HepG2 (cell line): ENCODE data around the gene CDK14. TPM values are rescaled to one million over a fixed set of nuclear protein-coding genes. Genes with fewer than 3 reads are reported as not detected.

ENCODE experiments used
- ATAC-seq: fragments of 200-7000 bp; cut with Tn5 transposase; 3 replicates; pipeline ENCODE4 v1.9.1; 2020; ENCODE audit warnings: mild to moderate bottlenecking, moderate library complexity
- BruUV-seq: library from RNA; stranded (reverse); fragments of 400-500 nt; replicated peaks from 2 replicates; lab custom pipeline; 2021; lab: Mats Ljungman, UMichigan
- CTCF ChIA-PET: fragments of 300-600 bp; formaldehyde crosslinking; extraction: SDS; loops from one replicate; lab custom pipeline; 2021; ENCODE audit warnings: low total read pairs, inconsistent platforms, low intra/inter-chr PET ratio; lab: Yijun Ruan, JAX
- POLR2A ChIA-PET: fragments of 350-600 bp; sonication (Branson Sonifier 250); formaldehyde crosslinking; loops from one replicate; lab custom pipeline; 2020; ENCODE audit warnings: antibody characterized with exemption, inconsistent platforms; lab: Yijun Ruan, JAX
- DNase-seq: peaks from one replicate; pipeline ENCODE4 v3.0.0-alpha.2; 2015; ENCODE audit warnings: low spot score
- FAIRE-seq: peaks from 3 replicates; lab custom pipeline; 2011; peaks lifted over from hg19 to GRCh38; lab: Jason Lieb, UNC
- H2AFZ ChIP-seq: one replicate; pipeline ENCODE4 v1.6.1; 2011; ENCODE audit warnings: low read length, inconsistent platforms
- H3K27ac ChIP-seq: fragments of 300-600 bp; 3 replicates; pipeline ENCODE4 v1.8.0; 2011; ENCODE audit warnings: mixed run types, mild to moderate bottlenecking, mixed read lengths, low read length, inconsistent platforms; ENCODE audit not compliant: insufficient read depth; ENCODE audit errors: extremely low read length
- H3K27me3 ChIP-seq, 2 experiments: fragments of 200-600 bp in 1 of 2; 2 replicates in 1 of 2; 3 replicates in 1 of 2; pipeline versions ENCODE4 v1.6.0 to v1.8.0; 2011; ENCODE audit warnings: low read length in 2 of 2, mild to moderate bottlenecking in 2 of 2, moderate library complexity in 2 of 2, inconsistent platforms in 1 of 2; ENCODE audit not compliant: insufficient read depth in 2 of 2, control insufficient read depth in 1 of 2
- H3K36me3 ChIP-seq, 2 experiments: fragments of 200-600 bp in 1 of 2; replicated peaks in 1 of 2; 2 replicates in 1 of 2; 3 replicates in 1 of 2; pipeline versions ENCODE4 v1.5.1 to v1.8.0; 2011; ENCODE audit warnings: low read length in 2 of 2, inconsistent platforms in 1 of 2; ENCODE audit not compliant: insufficient read depth in 2 of 2, control insufficient read depth in 1 of 2
- H3K4me1 ChIP-seq: 2 replicates; pipeline ENCODE4 v1.5.1; 2012; ENCODE audit warnings: low read length, inconsistent platforms; ENCODE audit not compliant: insufficient read depth
- H3K4me2 ChIP-seq: 2 replicates; pipeline ENCODE4 v1.6.0; 2011; ENCODE audit warnings: low read depth, low read length, inconsistent platforms
- H3K4me3 ChIP-seq, 3 experiments: fragments of 200-600 bp in 1 of 3; sonication (generic), shearing (Covaris generic) in 1 of 3; replicated peaks in 1 of 3; 2 replicates each; pipeline ENCODE4 v1.5.1; 2011 to 2016; ENCODE audit warnings: low read length in 3 of 3, inconsistent platforms in 2 of 3, low read depth in 2 of 3, mild to moderate bottlenecking in 2 of 3, control low read depth in 1 of 3, mixed read lengths in 1 of 3; ENCODE audit not compliant: insufficient read depth in 1 of 3
- H3K79me2 ChIP-seq: one replicate; pipeline ENCODE4 v1.6.1; 2011; ENCODE audit warnings: low read length, inconsistent platforms; ENCODE audit not compliant: insufficient read depth
- H3K9ac ChIP-seq: 2 replicates; pipeline ENCODE4 v1.6.0; 2011; ENCODE audit warnings: mild to moderate bottlenecking, low read depth, low read length, inconsistent platforms; ENCODE audit not compliant: insufficient read depth
- H3K9me3 ChIP-seq: 2 replicates; pipeline ENCODE4 v1.5.1; 2012; ENCODE audit warnings: mild to moderate bottlenecking, low read length
- H4K20me1 ChIP-seq: 2 replicates; pipeline ENCODE4 v1.6.0; 2011; ENCODE audit warnings: inconsistent platforms, mild to moderate bottlenecking, low read length, moderate library complexity; ENCODE audit not compliant: insufficient read depth
- AFF4 ChIP-seq: sonication (generic); formaldehyde crosslinking; IDR thresholded peaks from 2 replicates; pipeline ENCODE4 v1.4.0; 2020; ENCODE audit warnings: missing genetic modification reagents
- ATF1 ChIP-seq: IDR thresholded peaks from 2 replicates; pipeline ENCODE4 v1.6.1; 2016; ENCODE audit warnings: mild to moderate bottlenecking, control low read depth
- E2F5 ChIP-seq: sonication (generic); formaldehyde crosslinking; conservative IDR thresholded peaks from 2 replicates; pipeline ENCODE4 v1.4.0; 2020; ENCODE audit warnings: missing genetic modification reagents
- MAZ ChIP-seq, 2 experiments: sonication (generic) in 1 of 2; formaldehyde crosslinking in 1 of 2; IDR thresholded peaks; 2 replicates each; pipeline versions ENCODE4 v1.5.0 to v1.6.1; 2012 to 2020; ENCODE audit warnings: low read depth in 2 of 2, mild to moderate bottlenecking in 2 of 2, borderline replicate concordance in 1 of 2, improper control_type of control experiment in 1 of 2, low read length in 1 of 2, missing genetic modification reagents in 1 of 2, moderate library complexity in 1 of 2
- MNT ChIP-seq: fragments of 450-650 bp; IDR thresholded peaks from 2 replicates; pipeline ENCODE4 v1.6.1; 2016
- MTA3 ChIP-seq: sonication (generic); formaldehyde crosslinking; IDR thresholded peaks from 2 replicates; pipeline ENCODE4 v1.4.0; 2020; ENCODE audit warnings: missing genetic modification reagents
- MTF2 ChIP-seq: sonication (generic); formaldehyde crosslinking; IDR thresholded peaks from 2 replicates; pipeline ENCODE4 v1.5.0; 2020; ENCODE audit warnings: missing genetic modification reagents, borderline replicate concordance
- PLRG1 ChIP-seq: fragments of 450-650 bp; conservative IDR thresholded peaks from 2 replicates; pipeline ENCODE4 v1.6.1; 2016
- RARA ChIP-seq: IDR thresholded peaks from 2 replicates; pipeline ENCODE4 v1.6.1; 2016; ENCODE audit warnings: missing genetic modification reagents, missing compliant biosample characterization
- SP2 ChIP-seq: sonication (generic); formaldehyde crosslinking; IDR thresholded peaks from 2 replicates; pipeline ENCODE4 v1.5.1; 2020; ENCODE audit warnings: mild to moderate bottlenecking, missing genetic modification reagents
- SRY ChIP-seq: sonication (generic); formaldehyde crosslinking; IDR thresholded peaks from 2 replicates; pipeline ENCODE4 v1.8.0; 2022; ENCODE audit warnings: mild to moderate bottlenecking, missing genetic modification reagents
- ZFAT ChIP-seq: sonication (generic); formaldehyde crosslinking; conservative IDR thresholded peaks from 2 replicates; pipeline ENCODE4 v1.8.1; 2023; ENCODE audit warnings: missing genetic modification reagents, inconsistent platforms
- WGBS: methylation state at CpG from one replicate; pipeline ENCODE4 v1.1.6; 2017; ENCODE audit warnings: low lambda C conversion rate; 5-methylcytosine and 5-hydroxymethylcytosine counted together
- in situ Hi-C: cut with HindIII; loops from 2 replicates; pipeline ENCODE4 v1.10.0; 2017; ENCODE audit warnings: low pct_unique_long_range_greater_than_20kb; ENCODE audit not compliant: extremely low pct_ligation_motif_present
- intact Hi-C: fragments of 100-400 bp; cut with micrococcal nuclease; formaldehyde crosslinking; loops from one replicate; pipeline ENCODE4 v1.10.0; 2022; ENCODE audit not compliant: unreplicated experiment
- polyA plus RNA-seq, 8 experiments: library from polyadenylated mRNA; depleted of rRNA in 3 of 8; stranded (reverse) in 7 of 8; unstranded in 1 of 8; fragments of >200 nt; fragmentation: Illumina TruSeq in 4 of 8; extraction: Trizol in 4 of 8; gene quantifications; 2 replicates each; pipeline versions ENCODE4 v1.2.1 to v1.2.3, GENCODE V29; 2011 to 2016; ENCODE audit warnings: low read depth in 4 of 8, missing spikeins in 1 of 8, mixed read lengths in 1 of 8; ENCODE audit not compliant: insufficient read depth in 1 of 8
- total RNA-seq, 5 experiments: library from RNA; depleted of rRNA; stranded (reverse); fragments of >200 nt; fragmentation: Illumina TruSeq; extraction: Trizol; gene quantifications; 2 replicates each; pipeline ENCODE4 v1.2.3, GENCODE V29; 2016; ENCODE audit warnings: low read depth in 1 of 5

Gene CDK14
- total and polyA plus RNA-seq, 2 of the 13 experiments (the other 11 are each of a cell fraction or from before 2014, with no cell fraction given), result 0.26 to 0.71 TPM

- BruUV-seq, result no TSS peak
- Histone ChIP-seq H3K27ac (no peak overlapping the region), H4K20me1 (no peaks in the 10 kb centered on the region), H3K79me2 (no peaks in the 10 kb centered on the region), H3K9me3 (no peaks in the 10 kb centered on the region), H3K4me3 (no peak overlapping the region), H3K4me2 (no peak overlapping the region), H3K4me1 (no peaks in the 10 kb centered on the region)
- FAIRE-seq, result no peak
- ChIA-PET POLR2A (no interaction called here), CTCF (no interaction called here)
- in situ Hi-C loops, result no loop called here
- TF ChIP-seq MNT (no peak), SRY (no peak), MAZ (IDR thresholded peaks at IDR 0.05; ENCODE audit: borderline replicate concordance, low read depth, low read length) (no peak), MAZ (CRISPR knock-in tag; IDR thresholded peaks at IDR 0.05; ENCODE audit: low read depth) (no peak), E2F5 (CRISPR knock-in tag) (no peak), ZFAT (no peak), MTA3 (CRISPR knock-in tag) (no peak)
- TF ChIP-seq, all 625 proteins: peak for 0
- Histone ChIP-seq H2AFZ (no peak overlapping the region), H3K27me3 (no peaks in the 10 kb centered on the region), H3K36me3 (no peaks in the 10 kb centered on the region), H3K9ac (no peak overlapping the region)
- intact Hi-C loops, result no loop called here
- ATAC-seq, result no peak
- WGBS, result 32% methylated on average over 2 of the region's 2 CpGs
- DNase-seq, result no peak
These were observed 72.9 kb downstream of the CDK14 start for GRCh38 chr7:90668992-90669391.

DNA sequence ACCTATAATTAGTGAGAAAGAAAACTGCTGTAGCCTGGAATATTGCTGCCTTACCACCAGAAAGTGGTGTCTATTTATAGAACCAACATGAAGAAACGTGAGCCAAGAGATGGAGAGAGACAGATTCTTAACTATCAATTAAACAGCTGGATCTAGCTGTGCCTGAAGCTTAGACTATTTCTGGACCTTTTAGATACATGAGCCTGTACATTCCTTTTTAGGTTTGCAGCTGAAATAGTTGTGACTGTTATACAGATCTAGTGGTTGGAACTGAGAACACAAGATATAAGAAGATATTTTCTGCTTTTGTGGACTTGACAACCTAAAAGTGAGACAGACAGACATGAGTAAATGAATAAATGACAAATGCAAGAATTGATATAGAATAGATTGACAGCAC lies 73.4 kb downstream of the CDK14 start:
- in situ Hi-C loops, result no loop called here
- H3K4me3 ChIP-seq, result no peak overlapping the region
- H3K9ac ChIP-seq, result no peak overlapping the region
- intact Hi-C loops, result no loop called here
- no peak for ATAC-seq
- H3K36me3 ChIP-seq, result no peaks in the 10 kb centered on the region
- no peak overlapping the region for H3K4me2 ChIP-seq
- H4K20me1 ChIP-seq, result no peaks in the 10 kb centered on the region
- H3K9me3 ChIP-seq, result no peaks in the 10 kb centered on the region
- WGBS, result 0% methylated on average over 1 of the region's 1 CpG
- DNase-seq, result no peak
- FAIRE-seq, result no peak
- H2AFZ ChIP-seq, result no peak overlapping the region
- POLR2A ChIA-PET, result no interaction called here
- no TSS peak for BruUV-seq
- H3K79me2 ChIP-seq, result no peaks in the 10 kb centered on the region
- H3K27me3 ChIP-seq, result no peaks in the 10 kb centered on the region
- H3K4me1 ChIP-seq, result no peaks in the 10 kb centered on the region
- H3K27ac ChIP-seq, result no peak overlapping the region
- CTCF ChIA-PET, result no interaction called here
- TF ChIP-seq AFF4 (CRISPR knock-in tag) (no peak), RARA (no peak), SP2 (CRISPR knock-in tag) (no peak), PLRG1 (no peak), ATF1 (CRISPR knock-in tag) (no peak), MTF2 (no peak)
